ENCODE measurements around the gene PCBP2.

The PCBP2 gene

GRCh38 chr12:53513712-53514410 lies 62.0 kb downstream of the PCBP2 start:
- FAIRE-seq, result no peak

DNA sequence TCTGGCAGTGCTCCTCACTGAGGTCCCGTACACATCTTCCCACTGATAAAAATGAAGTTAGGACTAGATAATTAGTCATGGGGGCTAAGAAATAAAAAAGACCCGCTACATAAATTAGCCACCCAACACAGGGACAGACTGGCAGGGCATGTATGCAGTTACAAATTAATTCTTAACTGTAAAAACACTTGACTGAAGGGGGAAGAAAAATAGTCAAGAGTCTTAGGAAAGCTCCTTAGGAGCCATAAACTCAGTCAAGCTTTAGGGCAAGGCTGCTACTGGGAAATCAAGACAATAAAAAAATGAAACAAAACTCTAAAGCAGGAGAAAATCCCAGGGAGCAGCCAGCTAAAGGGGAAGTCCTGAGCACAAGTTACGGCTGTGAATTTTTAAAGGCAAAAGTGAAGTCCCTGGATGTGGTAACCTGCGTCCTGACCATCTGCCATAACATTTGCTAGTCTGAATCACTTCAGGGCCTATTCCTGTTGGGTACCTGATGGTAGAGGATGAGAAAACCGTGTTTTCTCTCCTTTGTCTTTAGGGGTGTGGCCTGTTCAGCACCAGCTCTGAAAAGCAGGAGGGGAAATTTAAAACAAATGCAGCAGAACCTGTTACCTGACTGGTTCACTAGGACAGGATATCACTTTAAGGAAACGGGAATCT lies 62.9 kb downstream of the PCBP2 start:
- no peak for FAIRE-seq

GRCh38 chr12:53515291-53515680 lies 63.4 kb downstream of the PCBP2 start:
- no peak for FAIRE-seq

GRCh38 chr12:53516758-53517455 lies 65.0 kb downstream of the PCBP2 start:
- FAIRE-seq, result no peak

DNA sequence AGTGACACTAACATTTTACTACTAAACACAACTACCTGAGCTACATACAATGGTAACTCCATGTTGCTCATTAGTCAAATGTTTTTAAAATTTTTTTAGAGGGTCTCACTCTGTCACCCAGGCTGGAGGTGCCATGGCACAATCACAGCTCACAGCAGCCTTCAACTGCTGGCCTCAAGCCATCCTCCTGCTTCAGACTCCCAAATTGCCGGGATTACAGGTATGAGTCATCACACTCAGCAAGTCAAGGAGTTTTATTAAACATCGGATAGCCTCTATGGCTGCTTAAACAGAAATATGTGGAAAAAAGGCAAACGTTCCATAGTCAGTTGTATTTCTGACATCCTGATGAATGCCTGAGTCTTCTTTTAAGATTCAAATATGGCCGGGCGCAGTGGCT lies 66.5 kb downstream of the PCBP2 start:
- no peak for FAIRE-seq

- FAIRE-seq, result no peak
Measured at GRCh38 chr12:53523131-53523530, 71.2 kb downstream of the PCBP2 start.

DNA sequence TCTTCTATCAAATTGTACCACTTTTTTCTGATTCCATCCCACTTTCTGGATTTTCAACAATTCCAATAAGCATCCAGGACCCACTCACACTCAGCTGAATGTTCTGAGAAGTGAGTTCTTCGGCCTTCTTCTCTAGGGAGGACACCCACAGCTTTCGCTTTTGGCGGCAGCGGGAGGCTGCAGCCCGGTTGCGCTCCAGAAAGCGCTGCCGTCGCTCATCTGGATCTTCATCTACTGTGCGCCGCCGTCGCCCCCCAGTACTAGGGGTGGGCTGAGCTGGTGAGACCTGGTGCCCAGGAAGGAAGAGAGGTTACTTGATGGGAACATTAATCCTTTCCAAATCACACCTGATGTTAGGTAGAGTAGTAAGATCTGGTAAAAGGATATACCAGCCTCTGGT lies 72.6 kb downstream of the PCBP2 start:
- FAIRE-seq, result no peak

- no peak for FAIRE-seq
Measured at GRCh38 chr12:53530061-53530460, 78.2 kb downstream of the PCBP2 start.
